GM18505 (cell line): ENCODE results near the gene TNFSF13.
"Not testable (repeated sequence)": the region's sequence is repeated elsewhere in the genome, so short reads cannot be mapped to it uniquely, and the experiment has no call there.

Experiments
- ATAC-seq: cut with Tn5 transposase; IDR thresholded peaks from one replicate; pipeline ENCODE4 v1.9.1; 2021; ENCODE audit not compliant: unreplicated experiment
- POLR2A ChIP-seq: IDR thresholded peaks from 4 replicates; pipeline ENCODE4 v1.6.1; 2011; ENCODE audit warnings: borderline replicate concordance; ENCODE audit not compliant: insufficient read depth, insufficient read length; ENCODE audit errors: extremely low read depth

Gene TNFSF13

GRCh38 chr17:7586673-7587419 lies 28.3 kb downstream of the TNFSF13 start:
- ATAC-seq: no peak
- TF ChIP-seq POLR2A: no peak

DNA sequence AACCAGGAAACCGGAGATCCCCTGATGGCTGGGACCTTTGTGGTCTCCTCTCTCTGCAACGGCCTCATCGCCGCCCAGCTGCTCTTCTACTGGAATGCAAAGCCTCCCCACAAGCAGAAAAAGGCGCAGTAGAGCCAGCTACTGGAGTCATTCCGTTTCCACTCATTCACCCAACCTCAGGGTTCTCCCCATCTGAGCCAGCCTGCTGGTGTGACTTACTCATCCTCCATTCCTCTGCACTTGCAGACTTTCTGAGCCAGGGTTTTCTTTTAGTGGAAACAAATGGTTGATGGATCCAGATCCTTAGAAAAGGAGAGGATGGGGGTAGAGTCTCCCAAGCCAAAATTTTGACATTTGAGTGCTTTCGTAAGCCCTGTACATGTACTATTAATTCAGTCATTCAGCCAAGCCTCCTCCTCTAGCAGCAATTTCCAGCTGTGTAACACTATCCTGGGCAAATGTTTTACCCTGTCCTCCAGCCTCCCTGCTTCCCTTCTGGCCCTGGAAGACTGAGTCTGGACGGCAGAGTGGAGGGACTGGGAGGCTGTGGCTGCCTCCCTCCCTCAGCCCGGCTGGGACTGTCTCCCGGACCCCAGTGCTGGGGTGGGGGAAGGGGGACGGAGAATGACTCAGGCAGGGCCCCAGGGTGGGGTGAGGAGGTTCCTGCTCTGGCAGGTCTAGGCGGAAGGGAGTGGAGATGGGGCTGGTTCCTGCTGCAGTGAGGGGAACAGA lies 29.0 kb downstream of the TNFSF13 start:
- no peak for ATAC-seq
- no peak for TF ChIP-seq POLR2A

DNA sequence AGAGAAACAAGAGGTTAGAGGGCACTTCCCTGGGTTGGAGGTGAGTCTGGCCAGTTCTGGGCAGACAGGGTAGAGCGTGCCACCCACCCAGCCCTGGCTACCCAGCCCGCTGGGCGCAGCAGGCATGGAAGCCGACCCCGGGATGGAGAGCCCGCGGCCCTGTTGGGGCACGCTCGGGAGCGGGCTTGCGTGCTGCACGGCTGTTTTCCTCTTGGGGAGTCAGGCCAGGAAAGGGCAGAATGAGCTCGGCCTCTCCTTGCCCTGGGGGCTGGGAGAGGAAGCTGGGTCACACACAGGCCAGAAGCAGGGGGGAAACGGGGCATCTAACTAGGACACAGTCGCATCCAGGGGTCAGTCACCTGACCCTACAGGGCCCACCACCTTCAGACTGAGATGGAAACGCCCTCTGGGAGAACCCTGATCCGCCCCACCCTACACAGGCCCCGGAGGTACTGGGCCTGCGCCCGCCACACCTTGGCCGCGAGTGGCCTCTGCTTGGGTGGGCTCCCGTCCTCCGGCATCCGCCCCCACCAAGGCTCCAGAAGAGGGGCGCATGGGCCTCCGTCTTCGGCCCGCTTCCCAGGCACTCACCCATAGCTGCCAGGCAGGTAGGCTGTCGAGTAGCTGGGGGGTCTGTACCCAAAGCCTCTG lies 30.1 kb downstream of the TNFSF13 start:
- TF ChIP-seq POLR2A: no peak

GRCh38 chr17:7589204-7589868 lies 30.8 kb downstream of the TNFSF13 start:
- TF ChIP-seq POLR2A: peak; percentile 13
- no peak for ATAC-seq

More for the DNA sequence above, 30.1 kb downstream of the TNFSF13 start:
- no peak for ATAC-seq

- no peak for TF ChIP-seq POLR2A
- no peak for ATAC-seq
Observed at GRCh38 chr17:7589891-7590691, 31.5 kb downstream of the TNFSF13 start, which contains the start of gene SOX15. SOX15 (minus strand) TSS chr17:7590094; CDS start chr17:7589676, 418 bp downstream.

GRCh38 chr17:7590743-7591142 lies 32.2 kb downstream of the TNFSF13 start:
- no peak for ATAC-seq
- no peak for TF ChIP-seq POLR2A

- no peak for TF ChIP-seq POLR2A
- ATAC-seq: no peak
Observed at GRCh38 chr17:7591596-7591995, 33.0 kb downstream of the TNFSF13 start.

- no peak for TF ChIP-seq POLR2A
- ATAC-seq: no peak
Observed at GRCh38 chr17:7592422-7593021, 34.0 kb downstream of the TNFSF13 start.

DNA sequence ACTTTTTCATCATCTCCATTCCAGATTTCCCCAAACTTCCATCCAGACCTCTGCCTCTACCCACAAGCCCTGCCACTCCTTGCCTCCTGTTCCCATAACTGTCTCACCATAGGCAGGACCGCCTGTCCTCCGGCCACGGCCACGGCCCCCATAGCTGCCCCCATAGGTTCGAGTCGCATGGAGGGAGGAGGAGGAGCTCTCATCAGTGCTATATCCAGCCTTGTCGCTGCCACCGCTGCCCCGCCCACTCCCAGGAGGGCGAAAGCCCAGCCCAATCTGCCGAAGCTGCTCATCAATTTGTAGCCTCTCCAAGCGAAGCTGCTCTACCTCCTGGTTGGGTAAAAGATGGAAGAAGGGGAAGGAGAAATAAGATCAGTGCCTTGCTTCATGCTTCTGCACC lies 34.7 kb downstream of the TNFSF13 start:
- ATAC-seq: no peak
- TF ChIP-seq POLR2A: no peak

- ATAC-seq: not testable (repeated sequence)
Observed at GRCh38 chr17:7597561-7597960, 39.0 kb downstream of the TNFSF13 start.

- no peak for ATAC-seq
- TF ChIP-seq POLR2A: no peak
Observed at GRCh38 chr17:7606280-7606679, 47.7 kb downstream of the TNFSF13 start.

DNA sequence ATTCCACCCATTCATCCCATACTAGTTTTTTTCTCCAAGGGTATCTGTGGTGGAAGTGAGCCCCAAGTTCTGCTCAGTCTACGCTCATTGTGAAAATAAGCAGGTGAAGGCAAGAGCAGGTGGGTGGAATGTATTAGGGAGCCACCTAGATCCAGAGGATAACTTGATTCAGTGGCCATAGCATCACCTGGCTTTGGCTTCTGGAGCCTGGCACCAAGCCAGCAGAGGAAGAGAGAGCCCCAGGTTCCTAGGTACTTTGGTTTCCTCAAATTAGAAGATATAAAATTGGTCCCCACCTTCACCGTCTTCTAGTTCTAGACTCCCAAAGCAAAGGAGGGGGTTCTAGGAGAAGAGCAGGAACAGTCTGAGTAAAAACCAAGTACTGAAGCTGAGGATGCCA lies 52.1 kb downstream of the TNFSF13 start:
- ATAC-seq: no peak
- TF ChIP-seq POLR2A: no peak
